SK-N-SH (cell line): Measurements from ENCODE around the gene C2orf66. TPM values are rescaled to one million over a fixed set of nuclear protein-coding genes. Genes with fewer than 3 reads are reported as not detected.

ENCODE experiments used
- CTCF ChIA-PET: fragments of 300-600, 350-600 bp; formaldehyde crosslinking; extraction: SDS; loops from one replicate; lab custom pipeline; 2021; lab: Yijun Ruan, JAX
- POLR2A ChIA-PET: fragments of 350-600 bp; sonication (Branson Sonifier 250); formaldehyde crosslinking; extraction: SDS; loops from one replicate; lab custom pipeline; 2020; ENCODE audit warnings: antibody characterized with exemption, inconsistent platforms; lab: Yijun Ruan, JAX
- DNase-seq: peaks from one replicate; pipeline ENCODE4 v3.0.0; 2012
- H2AFZ ChIP-seq: fragments of 200-600 bp; sonication (generic); 2 replicates; pipeline ENCODE4 v1.8.1; 2016; ENCODE audit warnings: antibody characterized with exemption, mild to moderate bottlenecking, low read depth
- H3F3A ChIP-seq: fragments of 200-600 bp; sonication (generic); replicated peaks from 2 replicates; pipeline ENCODE3; 2016; ENCODE audit warnings: antibody characterized with exemption, mild to moderate bottlenecking; ENCODE audit not compliant: insufficient read depth
- H3K27ac ChIP-seq, 2 experiments: fragments of 200-500 bp in 1 of 2; fragments of 200-600 bp in 1 of 2; sonication (Bioruptor generic) in 1 of 2; sonication (generic), shearing (Covaris generic) in 1 of 2; 2 replicates each; pipeline versions ENCODE4 v1.5.1 to v1.6.1; 2014 to 2016; ENCODE audit warnings: low read depth in 2 of 2, inconsistent platforms in 1 of 2, low read length in 1 of 2, mild to moderate bottlenecking in 1 of 2, mixed read lengths in 1 of 2
- H3K27me3 ChIP-seq: fragments of 200-600 bp; sonication (generic), shearing (Covaris generic); 2 replicates; pipeline ENCODE4 v1.6.1; 2016; ENCODE audit warnings: mixed run types; ENCODE audit not compliant: insufficient read depth
- H3K36me3 ChIP-seq, 2 experiments: fragments of 200-500 bp in 1 of 2; fragments of 200-600 bp in 1 of 2; sonication (Bioruptor generic) in 1 of 2; sonication (generic) in 1 of 2; replicated peaks in 1 of 2; 2 replicates each; pipeline versions ENCODE3 to v1.5.1; 2014 to 2016; ENCODE audit warnings: low read length in 1 of 2, mild to moderate bottlenecking in 1 of 2; ENCODE audit not compliant: insufficient read depth in 2 of 2, control insufficient read depth in 1 of 2
- H3K4me1 ChIP-seq, 2 experiments: fragments of 200-500 bp in 1 of 2; fragments of 200-600 bp in 1 of 2; sonication (Bioruptor generic) in 1 of 2; sonication (generic), shearing (Covaris generic) in 1 of 2; 2 replicates each; pipeline versions ENCODE4 v1.5.1 to v1.6.1; 2014 to 2016; ENCODE audit warnings: low read depth in 1 of 2, low read length in 1 of 2, mixed run types in 1 of 2; ENCODE audit not compliant: insufficient read depth in 2 of 2, control insufficient read depth in 1 of 2
- H3K4me2 ChIP-seq: fragments of 200-600 bp; sonication (generic), shearing (Covaris generic); 2 replicates; pipeline ENCODE4 v1.6.1; 2017; ENCODE audit warnings: mixed run types
- H3K4me3 ChIP-seq, 2 experiments: fragments of 200-500 bp in 1 of 2; fragments of 200-600 bp in 1 of 2; sonication (Bioruptor generic) in 1 of 2; sonication (generic), shearing (Covaris generic) in 1 of 2; 2 replicates each; pipeline versions ENCODE4 v1.5.1 to v1.8.1; 2014 to 2016; ENCODE audit warnings: low read depth in 2 of 2, inconsistent platforms in 1 of 2, low read length in 1 of 2, mild to moderate bottlenecking in 1 of 2, mixed read lengths in 1 of 2, moderate library complexity in 1 of 2
- H3K79me2 ChIP-seq: fragments of 200-600 bp; sonication (generic); 2 replicates; pipeline ENCODE4 v1.8.1; 2017; ENCODE audit warnings: mild to moderate bottlenecking; ENCODE audit not compliant: insufficient read depth
- H3K9ac ChIP-seq: fragments of 200-600 bp; sonication (generic); 2 replicates; pipeline ENCODE4 v1.6.1; 2017; ENCODE audit warnings: mixed run types
- H3K9me2 ChIP-seq: fragments of 200-600 bp; sonication (generic); 2 replicates; pipeline ENCODE4 v1.6.1; 2017; ENCODE audit warnings: mixed run types
- H3K9me3 ChIP-seq: fragments of 200-600 bp; sonication (generic); 2 replicates; pipeline ENCODE4 v1.6.1; 2017; ENCODE audit warnings: mixed run types, mild to moderate bottlenecking, moderate library complexity
- H4K20me1 ChIP-seq: fragments of 200-600 bp; sonication (generic); 2 replicates; pipeline ENCODE4 v1.6.1; 2017; ENCODE audit warnings: mild to moderate bottlenecking, mixed run types; ENCODE audit not compliant: insufficient read depth
- CTCF ChIP-seq: fragments of 200-600 bp; sonication (generic); IDR thresholded peaks from 2 replicates; pipeline ENCODE4 v1.6.1; 2017; ENCODE audit warnings: antibody characterized with exemption, mild to moderate bottlenecking, moderate library complexity
- ELF1 ChIP-seq: IDR thresholded peaks from 2 replicates; pipeline ENCODE4 v1.4.0; 2012
- FOSL2 ChIP-seq: IDR thresholded peaks from 2 replicates; pipeline ENCODE4 v1.4.0; 2012; ENCODE audit warnings: low read depth, mild to moderate bottlenecking, moderate library complexity, borderline replicate concordance
- GABPA ChIP-seq: IDR thresholded peaks from 2 replicates; pipeline ENCODE4 v1.4.0; 2012; ENCODE audit warnings: low read depth, mild to moderate bottlenecking
- GATA2 ChIP-seq: sonication (generic); formaldehyde crosslinking; IDR thresholded peaks from 2 replicates; pipeline ENCODE4 v1.5.0; 2020; ENCODE audit warnings: mild to moderate bottlenecking, missing genetic modification reagents
- IRF3 ChIP-seq: fragments of 150-350 bp; IDR thresholded peaks from 2 replicates; pipeline ENCODE4 v1.6.1; 2016; ENCODE audit warnings: mild to moderate bottlenecking, low read depth, low read length
- JUND ChIP-seq: IDR thresholded peaks from 2 replicates; pipeline ENCODE4 v1.4.0; 2012
- MAX ChIP-seq: IDR thresholded peaks from 2 replicates; pipeline ENCODE4 v1.4.0; 2012; ENCODE audit warnings: low read depth
- MEF2A ChIP-seq: IDR thresholded peaks from 2 replicates; pipeline ENCODE4 v1.4.0; 2012; ENCODE audit warnings: low read depth, borderline replicate concordance
- NRF1 ChIP-seq: IDR thresholded peaks from 2 replicates; pipeline ENCODE4 v1.6.1; 2012; ENCODE audit warnings: low read depth, mild to moderate bottlenecking, low read length
- POLR2AphosphoS5 ChIP-seq: IDR thresholded peaks from 2 replicates; pipeline ENCODE4 v1.6.1; 2012; ENCODE audit warnings: low read depth, low read length
- REST ChIP-seq: IDR thresholded peaks from 2 replicates; pipeline ENCODE4 v1.6.1; 2012; ENCODE audit warnings: mild to moderate bottlenecking, low read depth, low read length, moderate library complexity
- RXRA ChIP-seq: IDR thresholded peaks from 2 replicates; pipeline ENCODE4 v1.4.0; 2012; ENCODE audit warnings: low read depth, mild to moderate bottlenecking, borderline replicate concordance
- SMC3 ChIP-seq: IDR thresholded peaks from 2 replicates; pipeline ENCODE4 v1.6.1; 2012; ENCODE audit warnings: low read depth, low read length, improper control_type of control experiment
- TAF1 ChIP-seq: IDR thresholded peaks from 2 replicates; pipeline ENCODE4 v1.6.1; 2012; ENCODE audit warnings: low read depth, mild to moderate bottlenecking, low read length, moderate library complexity, borderline replicate concordance
- TCF12 ChIP-seq: IDR thresholded peaks from 2 replicates; pipeline ENCODE4 v1.4.0; 2012
- USF1 ChIP-seq: IDR thresholded peaks from 2 replicates; pipeline ENCODE4 v1.4.0; 2012; ENCODE audit warnings: low read depth, borderline replicate concordance
- USF2 ChIP-seq: fragments of 150-350 bp; IDR thresholded peaks from 2 replicates; pipeline ENCODE4 v1.6.1; 2017; ENCODE audit warnings: antibody characterized with exemption, low read length, low read depth, borderline replicate concordance
- ZBTB33 ChIP-seq: IDR thresholded peaks from 2 replicates; pipeline ENCODE4 v1.4.0; 2012; ENCODE audit warnings: low read depth, borderline replicate concordance
- WGBS: methylation state at CpG from one replicate; pipeline ENCODE4 v1.1.6; 2017; ENCODE audit warnings: low lambda C conversion rate; 5-methylcytosine and 5-hydroxymethylcytosine counted together
- polyA plus RNA-seq, 3 experiments: library from polyadenylated mRNA; depleted of rRNA; stranded (reverse); fragments of >200 nt; gene quantifications; 2 replicates each; pipeline ENCODE4 v1.2.3, GENCODE V29; 2012

Gene C2orf66
- polyA plus RNA-seq, 1 of the 3 experiments (the other 2 are of a cell fraction): 0.64 TPM

- Histone ChIP-seq H3K4me3 (no peak overlapping the region), H3K4me2 (no peak overlapping the region), H3K36me3 (peaks cover 62 to 68% of the 10 kb centered on the region in 2 experiments)
- DNase-seq: no peak
- no peak for TF ChIP-seq GATA2 (CRISPR knock-in tag)
- TF ChIP-seq JUND: no peak
- no peak for TF ChIP-seq ELF1
- TF ChIP-seq IRF3: no peak
- no peak for TF ChIP-seq GABPA
- no peak for TF ChIP-seq USF2
- TF ChIP-seq POLR2AphosphoS5: no peak
- TF ChIP-seq TCF12: no peak
- no peak for TF ChIP-seq ZBTB33
- no peak for TF ChIP-seq REST
- no peak for TF ChIP-seq NRF1
- TF ChIP-seq SMC3: no peak
- no peak for TF ChIP-seq FOSL2
- TF ChIP-seq TAF1: no peak
- TF ChIP-seq MAX: no peak
- TF ChIP-seq MEF2A: no peak
- no peak for TF ChIP-seq RXRA
- no peak for TF ChIP-seq CTCF
- no peak for TF ChIP-seq USF1
- TF ChIP-seq, all 33 proteins: peak for 0
- ChIA-PET CTCF (no interaction called here), POLR2A (no interaction called here)
- no peaks in the 10 kb centered on the region for H3K9me2 ChIP-seq
- no peaks in the 10 kb centered on the region for H3K79me2 ChIP-seq
- no peak overlapping the region for H2AFZ ChIP-seq
- no peak overlapping the region for H3K27ac ChIP-seq
- no peaks in the 10 kb centered on the region for H3K9me3 ChIP-seq
- H4K20me1 ChIP-seq: no peaks in the 10 kb centered on the region
- WGBS: 93% methylated on average over 3 of the region's 3 CpGs
- H3K9ac ChIP-seq: no peak overlapping the region
- H3K27me3 ChIP-seq: no peaks in the 10 kb centered on the region
- H3K4me1 ChIP-seq: no peaks in the 10 kb centered on the region; a peak in 1 of 4 replicates
- peaks cover 10% of the 10 kb centered on the region for H3F3A ChIP-seq
Measured at GRCh38 chr2:196845371-196845770, 36.2 kb upstream of the C2orf66 start.
